ENCODE results near the gene ITGB7. TPM values are rescaled to one million over a fixed set of nuclear protein-coding genes. Genes with fewer than 3 reads are reported as not detected.

ITGB7 gene
- total and polyA plus RNA-seq, 10 of the 15 experiments (the other 5 are each of a cell fraction or from before 2014, with no cell fraction given) = 54.5 to 487 (median 252) TPM

GRCh38 chr12:53180220-53180930 is 26.7 kb downstream of the ITGB7 start, which contains the start of the genes CSAD and ZNF740 (continued):
- TF ChIP-seq REST (IDR thresholded peaks at IDR 0.05; ENCODE audit: low read depth, low read length) (0 out of 2 replicates have a peak, but pooled peaks have one; percentile 3), MEF2A (IDR thresholded peaks at IDR 0.05; ENCODE audit: insufficient read depth, low read depth, low read length) (no peak), ZSCAN29 (IDR thresholded peaks at IDR 0.05) (peak; percentile 79; the same call in 1 of the 2 replicates), ASH2L (IDR thresholded peaks at IDR 0.05; ENCODE audit: borderline replicate concordance, low read depth) (0 out of 2 replicates have a peak, but pooled peaks have one; percentile 82), ZNF592 (IDR thresholded peaks at IDR 0.05) (no peak), POLR2A (IDR thresholded peaks at IDR 0.05; ENCODE audit: low read depth, low read length) (peak; percentile 81), CREM (IDR thresholded peaks at IDR 0.05; ENCODE audit: low read depth) (peak; percentile 41; the same call in 1 of the 2 replicates), TCF7 (IDR thresholded peaks at IDR 0.05; ENCODE audit: borderline replicate concordance) (no peak), CBX3 (IDR thresholded peaks at IDR 0.05; ENCODE audit: borderline replicate concordance, low read depth) (no peak), CHD1 (IDR thresholded peaks at IDR 0.05; ENCODE audit: low read depth, low read length) (no peak), MTA3 (IDR thresholded peaks at IDR 0.05; ENCODE audit: borderline replicate concordance, low read length) (no peak), MAX (IDR thresholded peaks at IDR 0.05; ENCODE audit: low read depth, low read length) (no peak), SIN3A (IDR thresholded peaks at IDR 0.05; ENCODE audit: low read depth, low read length) (no peak), NKRF (conservative IDR thresholded peaks at IDR 0.05) (no peak; the same call in 1 of the 2 replicates), MEF2B (IDR thresholded peaks at IDR 0.05; ENCODE audit: partially characterized antibody, poor library complexity, severe bottlenecking) (peak; percentile 26)
- TF ChIP-seq, protein P1, sequence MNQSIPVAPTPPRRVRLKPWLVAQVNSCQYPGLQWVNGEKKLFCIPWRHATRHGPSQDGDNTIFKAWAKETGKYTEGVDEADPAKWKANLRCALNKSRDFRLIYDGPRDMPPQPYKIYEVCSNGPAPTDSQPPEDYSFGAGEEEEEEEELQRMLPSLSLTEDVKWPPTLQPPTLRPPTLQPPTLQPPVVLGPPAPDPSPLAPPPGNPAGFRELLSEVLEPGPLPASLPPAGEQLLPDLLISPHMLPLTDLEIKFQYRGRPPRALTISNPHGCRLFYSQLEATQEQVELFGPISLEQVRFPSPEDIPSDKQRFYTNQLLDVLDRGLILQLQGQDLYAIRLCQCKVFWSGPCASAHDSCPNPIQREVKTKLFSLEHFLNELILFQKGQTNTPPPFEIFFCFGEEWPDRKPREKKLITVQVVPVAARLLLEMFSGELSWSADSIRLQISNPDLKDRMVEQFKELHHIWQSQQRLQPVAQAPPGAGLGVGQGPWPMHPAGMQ (IDR thresholded peaks at IDR 0.05; ENCODE audit: borderline replicate concordance) = no peak
- TF ChIP-seq, protein P2, sequence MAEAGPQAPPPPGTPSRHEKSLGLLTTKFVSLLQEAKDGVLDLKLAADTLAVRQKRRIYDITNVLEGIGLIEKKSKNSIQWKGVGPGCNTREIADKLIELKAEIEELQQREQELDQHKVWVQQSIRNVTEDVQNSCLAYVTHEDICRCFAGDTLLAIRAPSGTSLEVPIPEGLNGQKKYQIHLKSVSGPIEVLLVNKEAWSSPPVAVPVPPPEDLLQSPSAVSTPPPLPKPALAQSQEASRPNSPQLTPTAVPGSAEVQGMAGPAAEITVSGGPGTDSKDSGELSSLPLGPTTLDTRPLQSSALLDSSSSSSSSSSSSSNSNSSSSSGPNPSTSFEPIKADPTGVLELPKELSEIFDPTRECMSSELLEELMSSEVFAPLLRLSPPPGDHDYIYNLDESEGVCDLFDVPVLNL (IDR thresholded peaks at IDR 0.05; ENCODE audit: low read depth, low read length) = no peak

All from GM12878 (cell line).